ENCODE measurements around the gene LAMA2. TPM values are rescaled to one million over a fixed set of nuclear protein-coding genes. Genes with fewer than 3 reads are reported as not detected.

LAMA2 gene
- total and polyA plus RNA-seq, 2 donors from 2014 or later = 2.2 to 20.8 TPM

GRCh38 chr6:129089357-129089756 lies 206.4 kb downstream of the LAMA2 start:
- no peaks in the 10 kb centered on the region for H3K27me3 ChIP-seq (ENCODE audit: control insufficient read depth, insufficient read depth, low read length)
- no peak for DNase-seq
- intact Hi-C loops (cut with DNase I) = no loop called here
- H3K9me3 ChIP-seq (ENCODE audit: control insufficient read depth in 2 of 3, insufficient read depth in 1 of 3, low read length in 3 of 3) = no peaks in the 10 kb centered on the region
- no peak for FAIRE-seq
- H3K27ac ChIP-seq (ENCODE audit: low read depth in 2 of 2, low read length in 2 of 2) = no peak overlapping the region
- no peak for TF ChIP-seq CTCF (IDR thresholded peaks at IDR 0.05; ENCODE audit: borderline replicate concordance, extremely low read depth, insufficient read depth)
- H3K9ac ChIP-seq (ENCODE audit: low read length in 3 of 3) = no peak overlapping the region
- no peaks in the 10 kb centered on the region for H3K36me3 ChIP-seq (ENCODE audit: control insufficient read depth in 2 of 3, insufficient read depth in 3 of 3, low read length in 3 of 3)
- no peak overlapping the region for H3K4me3 ChIP-seq (ENCODE audit: low read length in 3 of 3)
- H3K4me1 ChIP-seq (ENCODE audit: control insufficient read depth in 2 of 3, insufficient read depth in 2 of 3, low read depth in 1 of 3, low read length in 3 of 3) = no peaks in the 10 kb centered on the region

- no peaks in the 10 kb centered on the region for H3K27me3 ChIP-seq (ENCODE audit: control insufficient read depth, insufficient read depth, low read length)
- intact Hi-C loops (cut with DNase I) = no loop called here
- no peak overlapping the region for H3K4me3 ChIP-seq (ENCODE audit: low read length in 3 of 3)
- FAIRE-seq (no peak), DNase-seq (no peak)
- no peaks in the 10 kb centered on the region for H3K4me1 ChIP-seq (ENCODE audit: control insufficient read depth in 2 of 3, insufficient read depth in 2 of 3, low read depth in 1 of 3, low read length in 3 of 3)
- no peaks in the 10 kb centered on the region for H3K36me3 ChIP-seq (ENCODE audit: control insufficient read depth in 2 of 3, insufficient read depth in 3 of 3, low read length in 3 of 3)
- H3K9me3 ChIP-seq (ENCODE audit: control insufficient read depth in 2 of 3, insufficient read depth in 1 of 3, low read length in 3 of 3) = no peaks in the 10 kb centered on the region
- H3K27ac ChIP-seq (ENCODE audit: low read depth in 2 of 2, low read length in 2 of 2) = no peak overlapping the region
- no peak overlapping the region for H3K9ac ChIP-seq (ENCODE audit: low read length in 3 of 3)
- no peak for TF ChIP-seq CTCF (IDR thresholded peaks at IDR 0.05; ENCODE audit: borderline replicate concordance, extremely low read depth, insufficient read depth)
Measured at GRCh38 chr6:129094147-129094546, 211.2 kb downstream of the LAMA2 start.

GRCh38 chr6:129096651-129097290 lies 213.8 kb downstream of the LAMA2 start:
- Histone ChIP-seq H3K9me3 (ENCODE audit: control insufficient read depth in 2 of 3, insufficient read depth in 1 of 3, low read length in 3 of 3) (no peaks in the 10 kb centered on the region), H3K27me3 (ENCODE audit: control insufficient read depth, insufficient read depth, low read length) (no peaks in the 10 kb centered on the region), H3K27ac (ENCODE audit: low read depth in 2 of 2, low read length in 2 of 2) (no peak overlapping the region), H3K4me1 (ENCODE audit: control insufficient read depth in 2 of 3, insufficient read depth in 2 of 3, low read depth in 1 of 3, low read length in 3 of 3) (no peaks in the 10 kb centered on the region), H3K4me3 (ENCODE audit: low read length in 3 of 3) (no peak overlapping the region), H3K36me3 (ENCODE audit: control insufficient read depth in 2 of 3, insufficient read depth in 3 of 3, low read length in 3 of 3) (no peaks in the 10 kb centered on the region), H3K9ac (ENCODE audit: low read length in 3 of 3) (no peak overlapping the region)
- FAIRE-seq (no peak), DNase-seq (no peak)
- intact Hi-C loops (cut with DNase I) = no loop called here
- no peak for TF ChIP-seq CTCF (IDR thresholded peaks at IDR 0.05; ENCODE audit: borderline replicate concordance, extremely low read depth, insufficient read depth)

- H3K36me3 ChIP-seq (ENCODE audit: control insufficient read depth in 2 of 3, insufficient read depth in 3 of 3, low read length in 3 of 3) = no peaks in the 10 kb centered on the region
- no peak overlapping the region for H3K4me3 ChIP-seq (ENCODE audit: low read length in 3 of 3)
- FAIRE-seq (no peak), DNase-seq (no peak)
- intact Hi-C loops (cut with DNase I) = no loop called here
- no peaks in the 10 kb centered on the region for H3K27me3 ChIP-seq (ENCODE audit: control insufficient read depth, insufficient read depth, low read length)
- TF ChIP-seq CTCF (IDR thresholded peaks at IDR 0.05; ENCODE audit: borderline replicate concordance, extremely low read depth, insufficient read depth) = no peak
- no peaks in the 10 kb centered on the region for H3K9me3 ChIP-seq (ENCODE audit: control insufficient read depth in 2 of 3, insufficient read depth in 1 of 3, low read length in 3 of 3)
- H3K27ac ChIP-seq (ENCODE audit: low read depth in 2 of 2, low read length in 2 of 2) = no peak overlapping the region
- no peak overlapping the region for H3K9ac ChIP-seq (ENCODE audit: low read length in 3 of 3)
- no peaks in the 10 kb centered on the region for H3K4me1 ChIP-seq (ENCODE audit: control insufficient read depth in 2 of 3, insufficient read depth in 2 of 3, low read depth in 1 of 3, low read length in 3 of 3)
Measured at GRCh38 chr6:129098061-129098553, 215.2 kb downstream of the LAMA2 start.

Data from kidney (tissue), 14 donors.